ENCODE measurements around the gene TXLNG. TPM values are rescaled to one million over a fixed set of nuclear protein-coding genes. Genes with fewer than 3 reads are reported as not detected.

TXLNG gene
- total and polyA plus RNA-seq, 2 donors (not counting 1 experiment from before 2014, with no cell fraction given), result 12.5 to 13.1 TPM

GRCh38 chrX:16873106-16873505, 86.8 kb downstream of the TXLNG start:
- H3K4me1 Mint-ChIP-seq, result peaks cover 26% of the 10 kb centered on the region
- no peak overlapping the region for H3K27ac ChIP-seq (ENCODE audit: low read length in 2 of 2)
- H3K9me3 Mint-ChIP-seq (ENCODE audit: insufficient read depth), result no peaks in the 10 kb centered on the region
- peak overlapping the region; percentile 83 for H3K27ac Mint-ChIP-seq
- ATAC-seq (ENCODE audit: low read depth) (no peak), DNase-seq (peak; percentile 14)
- TF ChIP-seq EZH2 (IDR thresholded peaks at IDR 0.05; ENCODE audit: borderline replicate concordance, insufficient read depth, low read depth, low read length, poor library complexity, severe bottlenecking), result no peak
- TF ChIP-seq CTCF (IDR thresholded peaks at IDR 0.05), result no peak
- H3K4me3 Mint-ChIP-seq, result peak overlapping the region; percentile 43
- H3K79me2 ChIP-seq (ENCODE audit: control insufficient read depth, insufficient read depth, low read length), result peaks cover 14% of the 10 kb centered on the region
- intact Hi-C loops (cut with micrococcal nuclease), result loop anchor here (5.0 kb wide), 2 partner anchors 151 to 1021 kb away; partner anchors contain the start of gene AP1S2
- H3K4me3 ChIP-seq (ENCODE audit: control extremely low read depth in 1 of 5, extremely low read depth in 1 of 5, insufficient read depth in 1 of 5, low read depth in 2 of 5, low read length in 4 of 5), result no peak overlapping the region
- no peak overlapping the region for H3K9ac ChIP-seq (ENCODE audit: low read length)
- no peak overlapping the region for H3K4me2 ChIP-seq (replicated peaks; ENCODE audit: low read depth, low read length, poor library complexity, severe bottlenecking)
- no peaks in the 10 kb centered on the region for H3K27me3 Mint-ChIP-seq
- H2AFZ ChIP-seq (ENCODE audit: insufficient read depth, low read depth, low read length, poor library complexity, severe bottlenecking), result no peak overlapping the region
- WGBS (ENCODE audit: insufficient coverage), result 100% methylated on average over 2 of the region's 8 CpGs
- H3K36me3 ChIP-seq (replicated peaks in 1 of 2; ENCODE audit: control extremely low read depth in 1 of 2, control insufficient read depth in 1 of 2, extremely low read depth in 1 of 2, insufficient read depth in 2 of 2, low read length in 1 of 2), result no peaks in the 10 kb centered on the region
- CTCF ChIA-PET, result interaction anchor here (1.7 to 11.4 kb wide), 3 partner anchors 10 to 174 kb away, joined by 4 to 102 read pairs (median 7); no protein-coding TSS in a partner anchor
- no peaks in the 10 kb centered on the region for H3K9me3 ChIP-seq (ENCODE audit: control extremely low read depth in 1 of 3, control insufficient read depth in 2 of 3, insufficient read depth in 1 of 3, low read length in 2 of 3)
- POLR2A ChIA-PET, result interaction anchor here (0.7 to 1.4 kb wide), 2 partner anchors 9 to 27 kb away, joined by 4 to 6 read pairs; no protein-coding TSS in a partner anchor
- peaks cover 26 to 32% of the 10 kb centered on the region in 2 donors for H3K4me1 ChIP-seq (ENCODE audit: control insufficient read depth in 2 of 2, insufficient read depth in 2 of 2, low read length in 2 of 2)
- H3K27me3 ChIP-seq (replicated peaks in 1 of 4; ENCODE audit: control extremely low read depth in 1 of 4, control insufficient read depth in 3 of 4, insufficient read depth in 4 of 4, low read length in 3 of 4), result peaks cover 0 to 14% (median 0%) of the 10 kb centered on the region in 4 experiments
- H4K20me1 ChIP-seq (ENCODE audit: control insufficient read depth, insufficient read depth, low read length, poor library complexity, severe bottlenecking), result no peaks in the 10 kb centered on the region

- Mint-ChIP-seq H3K9me3 (ENCODE audit: insufficient read depth) (no peaks in the 10 kb centered on the region), H3K27me3 (no peaks in the 10 kb centered on the region), H3K27ac (no peak overlapping the region), H3K4me3 (no peak overlapping the region), H3K4me1 (peaks cover 15% of the 10 kb centered on the region)
- Histone ChIP-seq H3K4me1 (ENCODE audit: control insufficient read depth in 2 of 2, insufficient read depth in 2 of 2, low read length in 2 of 2) (peaks cover 14 to 21% of the 10 kb centered on the region in 2 donors), H3K9ac (ENCODE audit: low read length) (no peak overlapping the region), H2AFZ (ENCODE audit: insufficient read depth, low read depth, low read length, poor library complexity, severe bottlenecking) (no peak overlapping the region), H3K27ac (ENCODE audit: low read length in 2 of 2) (no peak overlapping the region), H3K4me3 (ENCODE audit: control extremely low read depth in 1 of 5, extremely low read depth in 1 of 5, insufficient read depth in 1 of 5, low read depth in 2 of 5, low read length in 4 of 5) (no peak overlapping the region), H3K79me2 (ENCODE audit: control insufficient read depth, insufficient read depth, low read length) (no peaks in the 10 kb centered on the region), H3K9me3 (ENCODE audit: control extremely low read depth in 1 of 3, control insufficient read depth in 2 of 3, insufficient read depth in 1 of 3, low read length in 2 of 3) (no peaks in the 10 kb centered on the region), H3K36me3 (replicated peaks in 1 of 2; ENCODE audit: control extremely low read depth in 1 of 2, control insufficient read depth in 1 of 2, extremely low read depth in 1 of 2, insufficient read depth in 2 of 2, low read length in 1 of 2) (no peaks in the 10 kb centered on the region), H3K27me3 (replicated peaks in 1 of 4; ENCODE audit: control extremely low read depth in 1 of 4, control insufficient read depth in 3 of 4, insufficient read depth in 4 of 4, low read length in 3 of 4) (peaks cover 0 to 14% (median 0%) of the 10 kb centered on the region in 4 experiments), H3K4me2 (replicated peaks; ENCODE audit: low read depth, low read length, poor library complexity, severe bottlenecking) (no peak overlapping the region), H4K20me1 (ENCODE audit: control insufficient read depth, insufficient read depth, low read length, poor library complexity, severe bottlenecking) (no peaks in the 10 kb centered on the region)
- intact Hi-C loops (cut with micrococcal nuclease), result loop anchor here (5.0 kb wide), 2 partner anchors 152 to 1022 kb away; partner anchors contain the start of gene AP1S2
- TF ChIP-seq CTCF (IDR thresholded peaks at IDR 0.05), result no peak
- TF ChIP-seq EZH2 (IDR thresholded peaks at IDR 0.05; ENCODE audit: borderline replicate concordance, insufficient read depth, low read depth, low read length, poor library complexity, severe bottlenecking), result no peak
- CTCF ChIA-PET, result interaction anchor here (1.0 to 11.4 kb wide), 4 partner anchors 9 to 172 kb away, joined by 3 to 102 read pairs (median 6); no protein-coding TSS in a partner anchor
- POLR2A ChIA-PET, result interaction anchor here (1.3 kb wide), 1 partner anchor 9 kb away, joined by 3 read pairs; no protein-coding TSS in a partner anchor
- DNase-seq, result no peak
- no CpG with 5 or more reads among the region's 5 CpGs for WGBS (ENCODE audit: insufficient coverage)
- ATAC-seq (ENCODE audit: low read depth), result no peak
Measured at GRCh38 chrX:16874458-16875095, 88.3 kb downstream of the TXLNG start.

All from B cell (primary cell).